ENCODE data around the gene ATP2B2.

ATP2B2 gene

DNA sequence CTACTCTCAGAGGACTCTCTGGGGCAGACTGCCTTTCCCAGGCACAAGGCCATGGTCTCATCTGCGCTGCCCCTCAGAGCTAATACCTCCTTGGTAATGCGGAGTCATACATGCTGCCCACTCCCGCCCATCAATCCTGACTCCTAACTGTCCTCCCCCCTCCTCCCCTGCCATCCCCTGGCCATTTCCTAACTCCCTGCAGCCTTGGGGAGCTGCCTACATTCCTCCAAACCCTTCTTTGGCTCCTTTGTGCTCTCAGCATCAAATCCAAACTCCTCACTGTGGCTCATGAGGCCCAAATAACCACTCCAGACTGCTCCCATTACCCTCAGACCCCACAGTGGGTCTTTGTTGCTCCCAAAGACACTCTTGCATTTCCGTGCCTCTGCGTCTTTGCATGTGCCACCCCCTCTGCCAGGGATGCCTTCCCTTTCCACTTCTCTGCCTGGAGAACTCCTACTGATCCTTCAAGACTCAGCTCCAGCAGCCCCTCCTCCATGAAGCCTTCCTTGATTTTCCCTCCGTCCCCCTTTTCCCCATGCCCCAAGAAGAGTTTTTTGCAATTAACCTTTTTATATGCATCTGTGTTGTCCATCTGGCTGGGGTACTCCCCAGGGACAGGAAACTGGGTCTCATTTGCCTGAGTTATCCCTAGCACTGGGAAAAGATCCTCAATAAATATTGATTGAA, 5.5 kb upstream of the ATP2B2 start:
- no peak for DNase-seq

DNA sequence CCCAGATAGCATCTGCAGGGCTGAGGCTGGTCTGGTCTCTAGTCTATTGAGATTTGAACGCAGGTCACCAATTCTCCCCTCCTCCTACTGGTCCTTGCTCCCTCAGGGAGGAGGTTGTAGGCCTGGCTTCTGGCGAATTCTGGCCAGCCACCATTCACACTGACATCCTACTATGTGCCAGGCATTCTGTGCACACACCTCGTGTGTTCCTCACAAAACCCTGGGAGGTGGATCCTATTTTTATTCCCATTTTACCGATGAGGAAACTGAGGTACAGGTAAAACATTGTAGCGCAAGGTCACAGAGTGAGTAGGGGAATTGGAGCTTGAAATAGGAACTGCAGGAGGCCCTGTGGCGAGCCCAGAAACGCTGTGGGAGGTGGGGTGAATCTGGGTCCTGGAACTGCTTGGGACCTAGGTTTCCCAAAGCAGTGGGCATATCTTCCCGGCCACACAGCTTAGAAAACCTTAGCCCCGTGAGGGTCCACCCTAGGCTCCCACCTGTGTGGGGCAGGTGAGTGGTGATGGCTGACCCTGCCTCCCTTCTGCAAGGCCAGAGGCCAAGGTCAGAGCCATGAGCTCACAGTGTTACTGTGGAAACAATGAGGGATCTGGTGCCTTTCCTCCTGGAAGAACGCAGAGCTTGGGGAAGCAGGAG, 4.8 kb upstream of the ATP2B2 start:
- DNase-seq: no peak

DNA sequence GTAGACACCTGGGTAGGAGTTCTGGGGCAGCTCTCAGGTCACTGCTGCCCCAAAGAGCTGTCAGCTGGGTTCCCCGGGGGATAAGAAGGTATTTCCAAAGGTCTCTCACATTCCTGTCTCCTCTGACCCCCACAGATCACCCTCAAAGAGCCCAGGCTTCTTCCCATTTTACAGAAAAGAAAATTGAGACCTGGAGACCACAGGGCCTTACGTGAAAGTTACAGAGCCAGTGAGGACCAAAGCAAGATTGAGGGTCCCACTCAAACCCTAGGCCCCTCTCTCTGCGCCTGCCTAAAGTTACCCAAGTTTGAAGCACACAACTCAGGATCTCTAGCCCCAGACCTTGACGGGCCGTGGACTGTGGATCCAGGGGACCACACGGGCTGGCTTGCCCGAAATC, 3.9 kb upstream of the ATP2B2 start:
- DNase-seq: no peak

DNA sequence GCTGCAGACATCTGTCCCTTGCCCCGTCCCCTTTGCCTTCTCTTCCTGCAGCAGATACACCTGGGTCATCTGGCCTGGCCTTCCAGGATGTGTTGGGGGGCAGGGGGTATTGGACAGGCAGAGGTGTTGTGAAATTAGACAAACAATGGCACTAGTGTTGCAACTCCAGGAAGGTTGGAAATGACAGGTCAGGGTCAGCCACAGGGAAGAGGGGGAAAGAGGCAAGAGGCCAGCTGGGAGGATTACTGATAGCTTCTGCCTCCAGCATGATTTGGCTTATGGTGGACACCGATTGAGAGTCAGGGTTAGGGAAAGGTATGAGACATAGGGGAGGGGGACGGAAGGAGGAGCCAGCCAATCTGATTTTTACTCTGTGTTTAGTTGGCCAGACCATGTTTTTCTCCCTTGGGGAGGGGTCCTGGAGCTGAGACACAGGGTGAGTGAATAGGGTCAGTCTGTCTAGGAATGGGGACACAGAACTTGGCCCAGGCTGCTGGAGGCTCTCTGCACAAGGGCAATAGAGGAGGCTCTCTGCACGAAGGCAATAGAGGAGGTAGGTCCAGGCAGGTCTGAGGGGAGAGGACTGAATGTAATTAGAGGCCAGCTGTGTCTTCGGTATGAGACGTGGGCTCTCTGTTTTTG, 3.4 kb upstream of the ATP2B2 start:
- DNase-seq: no peak

DNA sequence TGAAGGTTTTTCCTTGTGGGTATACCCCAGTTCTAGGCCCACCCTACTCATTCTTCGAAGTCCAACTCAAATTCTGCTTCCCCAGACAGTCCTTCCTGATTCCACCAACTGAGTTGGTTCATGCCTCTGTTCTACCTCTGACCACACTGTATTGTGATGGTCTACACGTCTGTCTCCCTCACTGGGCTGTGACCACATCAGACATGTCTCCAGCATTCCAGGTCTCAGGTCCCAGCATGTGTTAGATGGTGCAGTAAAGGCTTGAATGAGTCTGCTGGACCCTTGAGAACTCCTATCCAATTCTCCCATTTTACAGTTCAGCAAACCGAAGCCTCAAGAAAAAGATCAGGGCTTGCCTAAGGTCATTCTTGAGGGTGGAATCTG, 2.8 kb upstream of the ATP2B2 start:
- DNase-seq: no peak

DNA sequence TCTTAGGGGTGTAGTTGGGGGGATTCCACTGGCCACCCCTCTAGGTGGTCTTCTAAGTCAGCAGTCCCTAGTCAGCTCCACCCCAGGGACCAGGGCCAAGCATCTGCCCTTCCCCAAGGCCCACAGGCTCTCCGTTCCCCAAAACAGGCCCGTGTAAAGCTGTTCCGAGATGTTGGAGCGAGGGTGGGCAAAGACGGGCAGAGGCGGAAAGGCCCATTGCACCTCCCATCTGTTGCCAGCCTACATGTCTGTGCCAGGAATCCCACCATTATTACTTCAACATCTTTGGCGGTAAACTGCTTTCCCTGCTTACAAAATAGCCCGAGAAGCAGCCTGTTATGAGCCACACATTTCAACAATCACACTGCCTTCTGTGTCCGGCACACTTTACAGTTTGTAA, 1.9 kb upstream of the ATP2B2 start:
- no peak for DNase-seq

DNA sequence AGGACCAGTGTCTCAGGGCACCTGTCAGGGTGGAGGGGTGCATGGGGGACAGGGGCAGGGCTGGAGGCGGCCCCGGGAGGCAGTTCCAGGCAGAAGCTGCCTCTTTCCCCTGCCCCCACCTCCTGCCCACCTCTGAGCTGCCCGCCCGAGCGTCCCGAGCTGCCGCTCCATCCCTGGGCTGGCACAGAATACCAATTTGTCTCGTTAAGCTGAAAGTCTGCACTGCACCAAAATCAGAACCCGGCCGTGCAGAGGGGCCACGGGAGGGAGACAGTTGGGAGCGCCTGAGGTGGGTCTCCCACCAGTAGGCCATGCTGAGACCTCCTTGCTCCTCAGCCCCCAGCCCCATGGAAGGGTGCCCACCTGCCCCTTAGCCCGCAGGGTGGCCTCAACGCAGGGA, 1.3 kb upstream of the ATP2B2 start:
- DNase-seq: no peak

DNA sequence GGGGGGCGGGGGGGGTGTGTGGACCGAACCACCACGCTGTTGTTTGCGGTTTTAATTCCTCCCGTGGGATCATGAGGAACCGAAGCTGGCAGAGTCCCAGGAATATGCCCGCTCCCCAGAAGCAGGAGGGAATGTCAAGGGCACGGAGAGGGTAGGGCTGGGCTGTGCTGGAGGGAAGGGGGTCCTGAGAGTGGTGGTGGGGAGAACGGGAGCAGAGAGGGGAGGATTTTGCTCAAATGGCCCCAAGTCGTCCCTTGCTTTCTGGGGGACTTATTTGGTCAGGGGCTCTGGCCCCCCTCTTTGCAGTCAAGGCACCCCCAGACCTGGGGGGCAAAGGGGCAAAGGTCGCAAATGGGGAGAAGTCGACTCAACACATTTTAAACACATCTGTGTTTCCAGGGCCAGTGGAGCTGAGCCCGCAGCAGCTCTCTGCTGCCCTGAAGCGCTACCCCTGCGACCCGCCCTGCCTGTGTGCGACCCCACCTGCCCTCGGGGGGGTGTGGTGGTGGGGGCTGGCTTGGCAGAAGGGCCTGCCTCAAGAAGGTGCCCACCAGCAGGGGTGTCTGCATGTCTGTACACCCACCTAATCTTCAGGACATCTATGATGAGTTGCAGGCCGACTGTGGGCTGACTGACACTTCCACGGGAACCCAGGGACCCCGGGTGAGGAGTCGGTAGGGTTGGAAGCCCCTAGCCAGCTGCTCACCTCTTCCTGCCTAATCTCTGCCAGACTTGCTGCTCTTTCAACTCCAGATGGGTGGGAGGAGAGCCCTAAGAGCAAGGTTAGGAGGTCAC, 602 bp upstream of the ATP2B2 start:
- DNase-seq: no peak

DNA sequence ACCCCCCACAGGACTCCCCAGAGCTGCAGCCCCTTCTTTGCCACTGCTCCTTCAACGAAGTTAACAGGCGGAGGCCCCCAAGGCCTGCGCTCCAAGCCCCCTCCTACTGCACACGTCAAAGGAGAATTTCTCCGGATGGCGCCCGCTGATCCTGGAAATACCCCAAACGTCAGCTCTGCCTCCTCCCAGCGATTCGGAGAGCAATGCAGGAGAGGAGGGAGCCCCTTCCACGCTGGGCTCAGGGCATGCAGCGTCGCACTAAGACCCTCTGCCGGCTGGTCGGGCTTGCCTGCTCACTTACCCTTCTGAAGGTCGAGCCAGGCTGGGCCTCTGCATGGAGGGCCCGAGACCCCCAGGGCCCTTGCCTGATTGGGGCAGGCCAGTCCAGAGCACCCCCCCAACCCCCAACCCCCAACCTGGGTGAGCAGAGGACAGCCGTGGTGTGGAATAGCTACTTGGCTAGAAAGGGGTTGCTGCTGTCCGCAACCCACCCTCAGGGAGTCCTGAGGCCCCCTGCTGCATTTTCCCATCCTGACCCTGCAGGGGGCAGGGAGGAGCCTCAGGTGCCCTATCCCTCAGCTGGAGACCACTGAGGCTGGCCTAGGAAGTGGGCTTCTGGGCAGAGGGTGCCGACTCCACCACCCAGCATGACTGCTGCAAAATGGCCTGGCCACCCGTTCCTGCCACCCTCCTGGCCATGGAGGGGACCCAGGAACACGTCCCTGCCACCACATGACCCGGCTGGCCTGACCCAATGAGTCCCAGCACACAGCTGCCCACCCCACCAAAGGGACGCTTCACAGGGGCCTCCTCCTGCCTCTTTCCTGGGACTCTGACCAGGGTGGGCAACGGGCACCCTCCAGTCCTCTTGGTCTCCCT, 976 bp downstream of the ATP2B2 start:
- no peak for DNase-seq

DNA sequence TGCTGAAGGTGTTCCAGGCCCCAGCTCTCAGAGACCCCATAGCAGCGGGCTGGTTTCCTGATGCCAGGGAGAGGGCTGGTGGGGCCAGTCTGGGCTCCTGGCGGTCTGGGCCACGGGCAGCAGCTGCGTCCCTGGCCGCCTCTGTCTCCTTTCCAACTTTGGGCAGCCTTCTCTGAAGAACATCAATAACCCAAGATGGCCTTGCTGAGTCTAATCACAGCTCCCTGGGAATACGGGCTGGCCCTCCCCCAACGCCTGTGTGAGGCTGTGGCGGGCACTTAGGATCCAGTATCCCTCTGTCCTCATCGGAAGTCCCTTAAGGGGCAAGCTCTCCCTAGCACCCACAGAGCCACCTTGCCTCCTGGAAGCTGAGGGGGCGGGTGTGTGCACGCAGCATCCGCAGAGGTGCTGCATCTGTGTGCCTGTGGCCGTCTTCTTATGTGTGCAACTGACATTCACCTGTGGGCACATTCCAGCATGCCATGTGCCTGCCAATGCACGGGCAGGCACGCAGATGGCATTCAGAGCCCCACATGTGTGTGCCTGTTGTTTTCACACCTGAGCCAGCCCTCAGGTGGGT, 2.1 kb downstream of the ATP2B2 start:
- no peak for DNase-seq

DNA sequence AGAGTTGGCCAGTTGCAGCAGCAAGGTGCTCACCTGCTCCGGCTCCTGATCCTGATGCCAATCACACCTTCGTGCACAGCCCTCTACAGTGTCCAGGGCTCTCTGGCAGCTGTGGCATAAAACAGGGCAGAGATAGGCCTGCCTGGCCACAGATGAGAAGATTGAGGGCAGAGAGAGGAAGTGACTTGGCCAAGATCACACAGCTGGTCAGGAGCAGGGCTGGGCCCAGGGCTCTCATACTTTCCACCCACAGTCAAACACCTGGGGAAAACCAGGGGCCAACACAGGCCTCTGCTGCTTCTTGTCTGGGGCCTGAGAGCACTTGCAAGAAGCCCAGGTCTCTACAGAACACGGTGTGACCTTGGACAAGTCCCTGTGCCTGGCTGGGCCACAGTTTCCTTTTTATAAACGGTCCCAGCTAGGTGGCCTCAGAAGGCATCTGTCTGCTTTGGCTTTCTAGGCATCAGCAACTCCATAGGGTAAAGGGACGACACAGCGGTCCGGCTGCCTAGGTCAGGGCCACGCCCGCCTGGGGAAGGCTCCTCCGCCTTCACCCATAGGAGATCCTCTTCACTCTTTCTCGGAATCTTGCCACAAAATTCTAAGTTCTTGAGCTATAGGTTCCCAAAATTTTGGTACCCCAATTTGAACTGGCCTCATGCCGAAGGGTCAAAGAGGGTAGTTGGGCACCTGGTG, 3.1 kb downstream of the ATP2B2 start:
- DNase-seq: no peak

DNA sequence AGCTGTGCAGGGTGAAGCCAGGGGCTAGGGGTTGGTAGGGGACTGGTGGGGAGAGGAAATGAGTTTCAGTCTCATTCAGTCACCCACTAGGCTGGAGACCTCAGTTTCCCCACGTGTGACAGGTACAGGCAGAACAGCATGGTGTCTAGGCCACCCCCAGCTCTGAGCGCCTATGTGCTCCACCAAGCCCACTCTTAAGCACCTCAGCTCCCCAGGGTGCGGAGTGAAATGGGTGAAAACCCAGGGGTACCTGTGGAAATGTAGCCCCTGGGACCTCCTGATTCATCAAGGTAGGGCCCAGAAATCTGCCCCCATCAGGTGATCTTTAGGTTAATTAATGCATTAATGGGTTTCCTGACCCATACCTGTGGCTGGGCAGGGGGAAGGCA, 3.7 kb downstream of the ATP2B2 start:
- no peak for DNase-seq

DNA sequence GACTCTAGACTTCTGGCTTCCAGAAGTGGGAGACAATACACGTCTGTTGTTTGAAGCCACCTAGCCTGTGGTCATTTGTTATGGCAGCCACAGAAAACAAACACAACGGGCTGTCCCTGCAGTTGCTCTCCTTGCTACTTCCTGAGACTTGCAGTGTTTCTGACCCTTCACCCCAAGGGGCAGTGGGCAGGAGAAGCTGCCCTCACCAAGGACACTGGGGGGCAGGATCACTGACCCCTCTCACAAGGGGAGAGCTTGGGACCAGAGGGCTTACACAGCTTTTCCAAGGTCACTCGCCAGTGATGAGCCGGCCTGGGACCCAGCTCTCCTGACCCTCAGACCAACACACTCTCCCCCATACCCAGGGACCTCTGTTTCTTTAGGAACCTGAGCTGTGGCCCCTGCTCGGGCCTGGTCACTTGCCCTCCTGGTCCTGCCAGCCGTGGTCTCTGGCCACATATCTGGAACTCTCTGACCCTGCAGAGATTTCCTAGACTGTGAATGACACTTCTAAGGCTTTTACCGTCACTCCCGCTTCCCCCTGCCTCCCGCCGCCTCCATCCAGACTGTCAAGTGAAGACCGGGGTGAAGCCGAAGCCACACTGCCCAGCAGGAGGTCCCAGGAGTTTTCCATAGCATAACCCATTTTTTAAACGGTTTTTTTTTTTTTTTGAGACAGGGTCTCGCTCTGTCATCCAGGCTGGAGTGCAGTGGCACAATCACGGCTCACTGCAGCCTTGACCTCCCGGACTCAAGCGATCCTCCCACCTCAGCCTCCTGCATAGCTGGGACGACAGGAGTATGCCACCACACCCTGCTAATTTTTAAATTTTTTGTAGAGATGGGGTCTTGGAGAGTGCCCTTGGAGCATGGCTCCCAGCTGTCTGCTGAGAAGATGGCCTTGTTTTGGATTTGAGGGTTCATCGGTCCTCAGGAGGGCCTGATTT, 4.4 kb downstream of the ATP2B2 start:
- no peak for DNase-seq

DNA sequence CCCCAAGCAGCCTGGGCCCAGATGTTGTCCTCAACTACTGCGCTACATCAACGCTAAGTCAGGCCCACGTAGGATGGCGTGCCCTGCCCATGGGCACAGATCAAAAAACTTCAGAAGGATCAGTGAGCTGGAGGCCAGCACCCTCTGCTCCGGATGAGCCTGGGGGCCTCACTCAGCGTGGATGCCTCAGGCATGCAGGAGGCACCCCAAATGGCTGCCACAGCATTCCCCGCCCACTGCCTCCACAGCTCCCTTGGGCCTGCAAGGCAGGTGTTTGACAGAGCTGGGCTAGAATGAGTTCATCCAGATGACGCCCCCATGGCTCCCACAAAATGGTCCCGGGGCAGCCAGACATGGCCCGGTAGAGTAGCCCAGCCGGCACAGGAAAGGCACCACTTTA, 7.1 kb downstream of the ATP2B2 start:
- DNase-seq: no peak

DNA sequence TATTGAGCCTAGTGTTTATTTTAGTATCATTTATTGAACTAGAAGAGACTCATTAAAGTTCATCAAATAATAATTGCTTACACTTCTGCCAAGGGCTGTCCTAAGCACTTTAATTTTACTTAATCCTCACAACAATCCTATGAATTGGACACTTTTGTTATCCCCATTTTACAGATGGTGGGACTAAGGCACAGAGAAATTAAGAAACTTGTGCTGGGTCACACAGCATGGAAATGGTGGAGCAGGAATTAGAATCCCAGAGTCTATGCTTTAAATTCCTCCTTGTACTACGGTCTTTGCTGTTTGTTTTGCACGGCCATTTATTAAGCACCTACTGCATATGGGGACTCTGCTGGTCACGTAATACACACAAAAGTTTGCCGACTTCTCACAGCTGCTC, 7.9 kb downstream of the ATP2B2 start:
- DNase-seq: no peak

DNA sequence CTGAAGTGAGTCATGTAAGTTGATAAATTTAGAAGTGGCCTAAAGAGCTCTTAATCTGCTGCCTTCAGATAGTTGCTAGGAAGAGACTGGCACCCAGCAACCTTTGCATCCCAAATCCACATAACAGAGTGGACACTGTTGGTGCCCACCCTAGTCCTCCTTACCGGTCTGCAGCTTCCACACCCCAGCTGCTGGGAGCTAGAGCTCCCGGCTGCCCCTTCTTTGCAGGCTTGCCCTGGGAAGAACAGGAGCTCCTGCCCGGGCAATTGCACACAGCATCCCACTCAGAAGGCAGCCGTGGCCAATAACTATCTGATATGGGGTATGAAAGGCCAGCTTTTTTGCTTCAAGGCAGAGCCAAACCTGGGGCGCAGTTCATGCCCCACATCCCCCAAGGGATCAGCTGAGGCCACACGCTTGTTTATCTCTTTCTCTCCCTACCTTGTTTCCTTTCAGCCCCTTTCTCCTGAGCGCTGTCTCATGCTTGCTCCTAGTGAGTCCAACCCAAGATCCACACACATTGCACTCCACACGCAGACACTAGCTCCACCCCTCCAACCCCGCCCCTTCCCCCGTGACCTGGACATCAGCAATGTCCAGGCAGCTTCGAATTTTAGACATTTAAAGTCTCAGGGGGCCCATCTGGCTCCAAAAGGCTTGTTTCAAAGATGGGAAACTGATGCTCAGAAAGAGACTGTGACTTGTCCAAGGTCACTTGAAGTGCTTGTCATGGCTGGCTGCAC, 9.1 kb downstream of the ATP2B2 start:
- DNase-seq: no peak

DNA sequence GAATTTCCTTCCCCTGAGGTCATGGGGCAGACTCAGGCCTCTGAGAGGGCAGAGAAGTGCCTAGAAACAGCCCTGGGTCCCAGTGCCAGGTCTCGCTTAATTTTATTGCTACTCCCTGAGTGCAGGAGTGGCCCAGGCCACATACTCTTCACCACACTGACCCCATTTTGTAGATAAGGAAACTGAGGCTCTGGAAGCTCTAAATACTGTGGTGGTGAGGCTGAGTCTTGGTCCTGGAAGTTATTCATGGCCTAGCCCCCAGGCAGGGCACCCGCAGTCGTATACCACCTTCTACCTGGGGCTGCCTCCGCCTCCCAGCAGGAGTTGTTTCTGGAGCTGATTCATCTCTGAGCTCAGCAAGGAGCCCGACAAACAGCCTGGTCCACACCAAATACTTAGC, 9.8 kb downstream of the ATP2B2 start:
- DNase-seq: no peak

DNA sequence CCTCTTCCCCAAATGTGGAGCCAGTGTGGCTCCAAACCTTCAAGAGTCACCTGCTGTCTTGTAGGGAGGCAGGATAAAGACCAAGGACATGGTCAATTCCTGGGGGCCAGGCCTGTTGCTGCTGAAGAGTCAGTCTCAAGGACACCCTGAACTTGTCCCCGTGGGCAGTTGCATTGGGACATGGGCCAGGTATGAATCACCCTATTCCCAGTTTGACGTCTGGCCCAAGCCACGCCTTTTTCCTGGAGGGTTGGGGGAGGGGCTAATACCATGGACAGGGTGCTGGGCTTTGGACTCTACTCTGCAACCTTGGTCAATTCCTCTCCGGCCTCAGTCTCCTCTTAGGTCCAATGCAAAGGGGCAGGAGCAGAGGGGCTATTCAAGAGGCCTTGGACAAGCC, 10.4 kb downstream of the ATP2B2 start:
- no peak for DNase-seq

DNA sequence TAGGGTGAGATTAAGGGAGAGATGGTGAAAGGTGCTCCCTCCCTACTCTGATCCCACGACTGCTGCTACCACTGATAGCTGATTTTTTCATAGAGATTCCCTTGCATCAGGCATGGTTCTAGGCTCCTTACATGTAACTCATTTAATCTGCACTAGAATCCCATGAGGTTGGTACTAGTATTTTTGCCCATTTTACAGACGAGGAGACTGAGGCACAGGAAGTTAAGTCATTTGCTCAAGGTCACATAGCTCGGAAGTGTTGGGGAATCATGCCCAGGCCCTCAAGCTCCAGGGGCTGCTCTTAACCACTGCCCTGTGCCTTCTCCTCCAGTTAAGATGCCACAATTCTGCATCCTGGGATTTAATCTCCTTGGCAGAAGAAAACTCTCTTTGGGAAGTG, 11.2 kb downstream of the ATP2B2 start:
- DNase-seq: no peak

DNA sequence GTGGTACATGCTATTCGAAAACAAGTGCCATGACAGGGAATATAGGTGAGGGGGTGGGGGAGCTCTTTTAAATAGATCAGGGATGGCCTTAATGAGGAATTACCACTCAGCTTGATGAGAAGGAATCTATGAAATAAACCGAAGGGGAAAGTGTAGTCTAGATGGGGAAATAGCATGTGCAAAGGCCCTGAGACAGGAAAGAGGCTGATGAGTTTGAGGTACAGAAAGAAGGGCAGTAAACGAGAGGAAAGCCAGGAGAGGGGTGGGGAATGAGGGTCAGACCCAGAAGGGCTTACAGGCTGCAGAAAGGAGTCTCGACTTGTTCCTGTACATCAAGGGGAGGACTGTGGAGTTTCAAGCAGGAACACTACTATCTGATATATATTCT, 12.2 kb downstream of the ATP2B2 start:
- no peak for DNase-seq
